Measurements from ENCODE around the gene CCDC28A. TPM values are rescaled to one million over a fixed set of nuclear protein-coding genes. Genes with fewer than 3 reads are reported as not detected.
"Not testable (repeated sequence)": the region's sequence is repeated elsewhere in the genome, so short reads cannot be mapped to it uniquely, and the experiment has no call there.

The CCDC28A gene
- total RNA-seq (2014; rRNA removed; shearing (Covaris generic)): 11.9 and 18.3 TPM in 2 replicates

DNA sequence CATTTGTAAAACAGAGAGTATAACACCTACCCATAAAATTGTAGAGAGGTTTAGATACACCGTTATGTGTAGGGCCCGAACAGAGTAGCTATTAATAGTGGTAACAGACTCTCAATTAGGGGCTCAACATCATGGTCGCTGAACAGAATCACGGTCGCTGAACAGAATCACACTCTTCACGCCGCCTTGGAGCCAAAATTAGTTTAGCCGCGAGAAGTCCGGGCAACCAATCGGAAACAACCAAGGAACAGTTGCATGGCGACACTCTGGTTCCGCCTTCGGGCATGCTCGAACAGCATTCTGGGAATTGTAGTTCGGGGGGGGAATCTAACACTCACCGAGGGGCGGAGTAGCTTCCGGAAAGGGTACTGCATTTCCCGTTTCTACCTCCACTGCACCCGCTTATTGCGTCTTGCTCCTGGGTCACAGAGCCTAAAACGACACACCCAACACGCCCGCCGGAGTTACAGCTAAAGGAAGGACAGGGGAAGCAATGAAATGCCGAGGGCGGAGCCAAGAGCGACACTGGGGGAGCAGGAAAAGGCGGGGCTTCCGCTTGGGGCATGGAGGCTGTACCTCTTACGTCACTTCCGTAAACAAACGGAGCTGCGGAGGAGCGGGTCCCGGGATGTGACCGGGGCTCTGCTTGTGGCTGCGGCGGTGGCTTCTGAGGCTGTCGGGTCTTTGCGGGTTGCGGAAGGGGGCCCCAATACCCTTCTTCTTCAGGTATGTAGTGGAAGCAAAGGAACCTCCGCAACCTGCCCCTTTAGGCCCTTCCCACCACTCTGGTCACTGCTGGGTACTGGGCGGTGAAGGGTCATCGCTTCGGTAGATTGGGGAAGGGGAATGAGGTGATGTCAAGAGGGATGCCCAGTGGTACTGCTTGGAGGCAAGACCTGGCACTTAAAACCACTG lies at the start of gene CCDC28A:
Gene CCDC28A (plus strand): TSS at position 593 of the 915 bp plus-strand sequence. CDS start 2,352 bp downstream, outside the sequence.
- peak; percentile 93 for DNase-seq (ENCODE audit: low spot score)

DNA sequence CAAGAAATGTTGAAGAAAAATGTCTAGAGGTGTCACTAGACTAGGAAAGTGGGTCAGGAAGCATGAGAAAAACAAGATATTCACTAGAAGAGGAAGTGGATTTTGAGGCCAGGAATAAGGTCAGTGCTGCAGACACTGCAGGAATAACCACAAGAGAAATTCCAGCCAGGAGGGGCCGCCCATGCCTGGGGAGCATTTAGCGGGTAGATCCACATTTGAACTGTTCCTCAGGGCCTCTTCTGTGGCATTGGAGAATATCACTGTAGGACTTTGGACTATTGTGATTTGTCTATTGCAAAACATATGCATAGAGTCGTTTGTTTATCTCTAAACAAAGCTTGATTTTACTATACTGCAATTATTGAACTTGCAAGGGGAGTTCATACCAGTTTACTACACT lies 49.6 kb upstream of the CCDC28A start:
- peak; percentile 52 for DNase-seq (ENCODE audit: low spot score)

- DNase-seq (ENCODE audit: low spot score): no peak
These were observed 47.4 kb upstream of the CCDC28A start for GRCh38 chr6:138726066-138726756.

GRCh38 chr6:138726757-138727097 lies 46.8 kb upstream of the CCDC28A start:
- no peak for DNase-seq (ENCODE audit: low spot score)

DNA sequence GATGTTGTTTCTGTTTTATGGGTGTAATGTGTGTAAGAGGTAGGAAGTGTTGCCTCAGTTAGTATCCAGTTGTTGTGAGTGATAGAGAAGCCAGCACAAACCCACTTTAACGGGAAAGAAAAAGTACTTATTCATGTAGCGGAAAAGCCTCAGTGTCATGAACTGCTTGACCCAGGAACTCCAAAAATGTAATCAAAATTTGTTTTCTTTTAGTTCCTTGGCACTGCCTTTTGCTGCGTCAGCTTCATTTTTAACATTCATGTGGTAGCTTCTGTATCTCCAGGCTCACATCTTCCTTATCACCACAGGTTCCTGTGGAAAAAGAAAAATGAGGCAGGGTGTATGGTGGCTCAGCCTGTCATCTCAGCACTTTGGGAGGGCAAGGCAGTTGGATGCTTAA lies 46.4 kb upstream of the CCDC28A start:
- DNase-seq (ENCODE audit: low spot score): no peak

- DNase-seq (ENCODE audit: low spot score): no peak
These were observed 44.9 kb upstream of the CCDC28A start for GRCh38 chr6:138728662-138729061.

DNA sequence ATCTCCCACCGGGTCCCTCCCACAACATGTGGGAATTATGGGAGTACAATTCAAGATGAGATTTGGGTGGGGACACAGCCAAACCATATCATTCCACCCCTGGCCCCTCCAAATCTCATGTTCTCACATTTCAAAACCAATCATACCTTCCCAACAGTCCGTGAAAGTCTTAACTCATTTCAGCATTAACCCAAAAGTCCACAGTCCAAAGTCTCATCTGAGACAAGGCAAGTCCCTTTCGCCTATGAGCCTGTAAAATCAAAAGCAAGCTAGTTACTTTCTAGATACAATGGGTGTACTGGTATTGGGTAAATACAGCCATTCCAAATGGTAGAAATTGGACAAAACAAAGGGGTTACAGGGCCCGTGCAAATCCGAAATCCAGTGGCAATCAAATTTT lies 43.5 kb upstream of the CCDC28A start:
- DNase-seq (ENCODE audit: low spot score): not testable (repeated sequence)

DNA sequence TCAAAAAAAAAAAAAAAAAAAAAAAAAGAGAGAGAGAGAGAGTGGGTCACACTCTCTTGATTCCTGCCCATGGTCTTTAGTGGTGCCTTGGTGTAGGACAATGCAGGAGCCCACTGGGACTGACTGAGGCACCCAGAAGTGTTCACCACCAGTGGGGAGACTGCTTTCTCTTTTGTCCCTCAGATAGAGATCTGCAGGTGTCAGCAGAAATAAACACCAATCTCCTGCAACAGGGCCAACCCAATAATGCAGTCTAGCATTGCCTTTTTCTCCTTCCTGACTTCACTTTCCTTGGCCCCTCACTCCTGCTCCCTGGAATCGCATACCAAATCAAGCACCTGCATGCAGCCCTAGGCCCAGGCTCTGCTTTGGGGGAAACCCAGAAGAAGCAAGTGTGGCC lies 39.0 kb upstream of the CCDC28A start:
- DNase-seq (ENCODE audit: low spot score): no peak

- DNase-seq (ENCODE audit: low spot score): no peak
These were observed 36.9 kb upstream of the CCDC28A start for GRCh38 chr6:138736640-138737039.

- DNase-seq (ENCODE audit: low spot score): no peak
These were observed 21.6 kb upstream of the CCDC28A start for GRCh38 chr6:138752017-138752416.

GRCh38 chr6:138757136-138757535 lies 16.4 kb upstream of the CCDC28A start:
- no peak for DNase-seq (ENCODE audit: low spot score)

GRCh38 chr6:138765896-138766655 lies 7.5 kb upstream of the CCDC28A start:
- peak; percentile 4 for DNase-seq (ENCODE audit: low spot score)

DNA sequence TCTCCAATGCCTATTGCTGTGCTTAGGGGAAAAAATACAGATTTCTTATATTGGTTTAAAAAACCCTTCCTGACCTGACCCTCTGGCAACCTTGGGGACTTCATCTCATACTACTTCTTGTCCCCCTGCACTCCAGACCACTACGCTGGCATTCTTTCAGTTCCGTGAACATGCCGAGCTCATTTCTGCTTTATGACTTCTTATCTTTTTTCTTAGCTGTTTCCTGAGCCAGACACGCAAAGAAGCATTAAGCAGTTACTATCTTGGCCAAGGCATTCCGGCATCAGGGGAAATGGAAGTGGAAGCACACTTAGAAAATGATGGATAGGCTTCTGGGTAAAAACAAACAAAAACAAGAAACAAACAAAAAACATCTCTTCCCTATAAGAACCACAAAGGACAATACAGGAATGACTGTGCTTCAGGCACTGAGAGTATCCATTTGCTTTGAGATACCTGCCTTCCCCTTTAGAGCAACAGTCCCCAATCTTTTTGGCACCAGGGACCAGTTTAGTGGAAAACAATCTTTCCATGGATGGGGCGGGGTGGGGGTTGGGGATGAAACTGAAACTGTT lies 4.4 kb upstream of the CCDC28A start:
- no peak for DNase-seq (ENCODE audit: low spot score)

- peak; percentile 12 for DNase-seq (ENCODE audit: low spot score)
These were observed 883 bp upstream of the CCDC28A start for GRCh38 chr6:138772596-138773176.

DNA sequence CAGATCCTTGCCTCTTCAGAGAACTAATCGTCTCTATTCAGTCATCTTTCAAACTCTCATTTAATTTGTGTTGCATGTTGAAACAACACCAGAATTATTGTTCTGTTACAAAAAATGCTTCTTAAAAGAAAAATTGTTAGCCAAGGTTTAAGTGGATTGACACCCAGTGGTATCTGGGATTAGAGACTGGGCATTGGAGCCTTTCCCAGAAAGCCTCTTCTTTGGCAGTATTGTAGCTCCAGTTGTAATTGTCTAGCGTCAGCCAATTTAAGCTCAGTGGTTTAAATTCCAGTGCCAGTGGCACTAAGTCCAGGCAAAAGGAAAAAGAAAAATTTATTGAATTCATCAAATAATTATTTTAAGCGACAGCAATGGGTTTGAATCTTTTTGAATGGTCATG lies 801 bp downstream of the CCDC28A start:
- no peak for DNase-seq (ENCODE audit: low spot score)

DNA sequence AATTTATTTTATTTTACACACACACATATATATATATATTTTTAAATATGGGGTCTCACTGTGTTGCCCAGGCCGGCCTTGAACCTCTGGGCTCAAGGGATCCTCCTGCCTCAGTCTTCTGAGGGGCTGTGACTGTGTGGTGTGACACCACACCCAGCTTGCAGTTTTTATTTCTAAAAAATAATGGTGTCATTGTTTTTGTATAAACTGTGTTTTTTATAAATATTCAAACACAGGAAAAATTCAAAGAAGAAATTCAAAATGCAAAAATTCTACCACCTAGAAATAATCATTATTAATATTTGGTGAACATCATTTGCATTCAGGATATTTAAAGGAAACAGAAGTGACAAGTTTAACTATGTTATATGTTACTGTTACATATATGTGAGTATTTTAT lies 3.1 kb downstream of the CCDC28A start:
- DNase-seq (ENCODE audit: low spot score): no peak

GRCh38 chr6:138778331-138778730 lies 4.8 kb downstream of the CCDC28A start:
- DNase-seq (ENCODE audit: low spot score): no peak

DNA sequence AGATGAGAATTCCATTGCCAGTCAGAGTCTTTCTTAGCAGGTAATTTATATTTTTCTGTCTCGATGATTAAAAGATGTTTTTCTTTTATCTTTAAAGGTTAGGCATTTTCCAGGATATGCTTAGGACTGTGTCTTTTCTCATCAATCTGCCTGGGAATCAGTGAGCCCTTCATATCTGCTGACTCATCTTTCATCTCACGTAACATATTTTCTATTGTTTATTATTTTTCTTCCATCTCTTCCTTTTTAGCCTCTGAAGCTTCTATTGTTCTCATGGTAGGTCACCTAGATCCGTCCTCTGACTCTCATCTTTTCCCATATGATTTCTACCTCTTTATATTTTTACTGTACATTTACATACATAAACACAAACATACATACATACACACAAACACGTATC lies 8.7 kb downstream of the CCDC28A start:
- DNase-seq (ENCODE audit: low spot score): no peak

- no peak for DNase-seq (ENCODE audit: low spot score)
These were observed 11.5 kb downstream of the CCDC28A start for GRCh38 chr6:138785079-138785478.

GRCh38 chr6:138785980-138786379 lies 12.4 kb downstream of the CCDC28A start:
- DNase-seq (ENCODE audit: low spot score): no peak

DNA sequence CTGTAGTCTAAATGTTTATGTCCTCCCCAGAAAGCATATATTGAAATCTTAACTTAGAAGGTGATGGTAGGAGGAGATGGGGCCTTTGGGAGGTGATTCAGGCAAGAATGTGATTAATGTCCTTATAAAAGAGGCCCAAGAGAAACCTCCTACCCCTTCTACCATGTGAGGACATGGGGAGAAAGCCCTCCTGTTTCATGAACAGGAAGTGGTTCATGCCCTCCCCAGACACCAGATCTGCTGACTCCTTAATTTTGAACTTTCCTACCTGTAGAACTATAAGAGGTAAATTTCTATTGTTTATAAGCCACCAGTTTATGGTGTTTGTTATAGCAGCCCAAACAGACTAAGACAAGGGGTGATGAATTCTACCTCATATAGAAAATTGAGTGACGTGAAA lies 13.6 kb downstream of the CCDC28A start:
- DNase-seq (ENCODE audit: low spot score): no peak

Measured in A172 (cell line).